ENCODE data around the gene GPC6. TPM values are rescaled to one million over a fixed set of nuclear protein-coding genes. Genes with fewer than 3 reads are reported as not detected.

GPC6 gene
- total and polyA plus RNA-seq, 2 donors (not counting 3 experiments of a cell fraction or from before 2014, with no cell fraction given) = 0.01 TPM; not detected in 1

DNA sequence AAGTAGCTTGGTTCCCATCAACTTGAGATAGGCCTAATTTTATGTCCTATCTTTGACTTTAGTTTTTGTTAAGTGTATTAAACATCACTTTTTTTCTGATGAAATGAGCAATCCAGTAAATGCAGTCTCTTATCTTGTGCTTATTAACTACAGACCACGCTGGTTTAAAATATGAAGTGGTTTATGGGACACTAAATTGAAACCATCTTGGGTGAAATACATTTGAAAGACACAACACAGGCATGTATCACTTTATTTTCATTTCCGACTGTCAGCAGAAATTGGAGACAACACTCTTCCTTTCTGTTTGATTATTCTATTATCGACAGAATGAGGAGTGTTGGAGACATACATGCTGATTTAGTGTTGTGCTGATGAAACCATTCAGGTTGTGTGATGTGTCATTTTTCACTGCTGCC is 447.7 kb downstream of the GPC6 start:
- FAIRE-seq (no peak), DNase-seq (ENCODE audit: low read depth, low spot score) (no peak)
- Histone ChIP-seq H3K79me2 (ENCODE audit: control insufficient read depth, insufficient read depth, low read length) (no peaks in the 10 kb centered on the region), H3K36me3 (ENCODE audit: control insufficient read depth in 2 of 2, extremely low read depth in 1 of 2, insufficient read depth in 2 of 2, low read length in 2 of 2) (no peaks in the 10 kb centered on the region), H3K4me1 (ENCODE audit: control insufficient read depth, extremely low read depth, insufficient read depth, low read length) (no peaks in the 10 kb centered on the region), H3K4me2 (ENCODE audit: insufficient read depth, low read length) (no peak overlapping the region), H4K20me1 (replicated peaks; ENCODE audit: control insufficient read depth, extremely low read depth, insufficient read depth, low read length) (no peaks in the 10 kb centered on the region), H3K27ac (ENCODE audit: insufficient read depth, low read depth, low read length) (no peak overlapping the region), H2AFZ (ENCODE audit: low read depth, low read length) (no peak overlapping the region), H3K9me1 (replicated peaks; ENCODE audit: control insufficient read depth, extremely low read depth, insufficient read depth, low read length) (no peaks in the 10 kb centered on the region), H3K27me3 (ENCODE audit: control insufficient read depth in 2 of 2, insufficient read depth in 2 of 2, low read length in 2 of 2) (no peaks in the 10 kb centered on the region), H3K9me3 (replicated peaks; ENCODE audit: control insufficient read depth, insufficient read depth, low read length) (peaks cover 4% of the 10 kb centered on the region), H3K4me3 (replicated peaks in 1 of 3; ENCODE audit: insufficient read depth in 1 of 3, low read depth in 1 of 3, low read length in 3 of 3) (no peak overlapping the region), H3K9ac (replicated peaks; ENCODE audit: extremely low read depth, insufficient read depth, low read length) (no peak overlapping the region)
- intact Hi-C loops (cut with micrococcal nuclease) = no loop called here
- CTCF ChIA-PET = no interaction called here
- TF ChIP-seq GATA2 (IDR thresholded peaks at IDR 0.05; ENCODE audit: insufficient read depth, insufficient read length, low read depth, low read length) = no peak
- no peak for TF ChIP-seq MYC (IDR thresholded peaks at IDR 0.05; ENCODE audit: low read depth, low read length)
- no peak for TF ChIP-seq EZH2 (IDR thresholded peaks at IDR 0.05; ENCODE audit: borderline replicate concordance, low read depth, low read length, severe bottlenecking)
- TF ChIP-seq JUN (IDR thresholded peaks at IDR 0.05; ENCODE audit: borderline replicate concordance, insufficient read depth, insufficient read length, low read depth) = no peak
- TF ChIP-seq FOS (IDR thresholded peaks at IDR 0.05; ENCODE audit: borderline replicate concordance, insufficient read depth, low read length) = no peak
- POLR2A ChIA-PET = no interaction called here
- BruUV-seq (replicated peaks) = no TSS peak
- dilution Hi-C loops (cut with MboI; ENCODE audit: extremely low pct_ligation_motif_present, low sequenced_read_pairs) = no loop called here

GRCh38 chr13:93680329-93680728 is 453.7 kb downstream of the GPC6 start:
- Histone ChIP-seq H3K36me3 (ENCODE audit: control insufficient read depth in 2 of 2, extremely low read depth in 1 of 2, insufficient read depth in 2 of 2, low read length in 2 of 2) (no peaks in the 10 kb centered on the region), H3K4me2 (ENCODE audit: insufficient read depth, low read length) (no peak overlapping the region), H3K4me1 (ENCODE audit: control insufficient read depth, extremely low read depth, insufficient read depth, low read length) (no peaks in the 10 kb centered on the region), H3K9ac (replicated peaks; ENCODE audit: extremely low read depth, insufficient read depth, low read length) (no peak overlapping the region), H3K9me1 (replicated peaks; ENCODE audit: control insufficient read depth, extremely low read depth, insufficient read depth, low read length) (no peaks in the 10 kb centered on the region), H3K27me3 (ENCODE audit: control insufficient read depth in 2 of 2, insufficient read depth in 2 of 2, low read length in 2 of 2) (no peaks in the 10 kb centered on the region), H4K20me1 (replicated peaks; ENCODE audit: control insufficient read depth, extremely low read depth, insufficient read depth, low read length) (no peaks in the 10 kb centered on the region), H3K79me2 (ENCODE audit: control insufficient read depth, insufficient read depth, low read length) (no peaks in the 10 kb centered on the region), H2AFZ (ENCODE audit: low read depth, low read length) (no peak overlapping the region), H3K4me3 (replicated peaks in 1 of 3; ENCODE audit: insufficient read depth in 1 of 3, low read depth in 1 of 3, low read length in 3 of 3) (no peak overlapping the region), H3K9me3 (replicated peaks; ENCODE audit: control insufficient read depth, insufficient read depth, low read length) (peaks cover 8% of the 10 kb centered on the region), H3K27ac (ENCODE audit: insufficient read depth, low read depth, low read length) (no peak overlapping the region)
- POLR2A ChIA-PET = no interaction called here
- TF ChIP-seq POLR2A (IDR thresholded peaks at IDR 0.05; ENCODE audit: low read depth, low read length) = no peak
- no peak for TF ChIP-seq MYC (IDR thresholded peaks at IDR 0.05; ENCODE audit: low read depth, low read length)
- no peak for TF ChIP-seq POLR2AphosphoS5 (IDR thresholded peaks at IDR 0.05; ENCODE audit: insufficient read depth, low read depth, low read length)
- TF ChIP-seq EZH2 (IDR thresholded peaks at IDR 0.05; ENCODE audit: borderline replicate concordance, low read depth, low read length, severe bottlenecking) = no peak
- TF ChIP-seq CTCF (IDR thresholded peaks at IDR 0.05; ENCODE audit: extremely low read depth in 1 of 2, insufficient read depth in 1 of 2, low read depth in 1 of 2, low read length in 2 of 2) = no peak
- TF ChIP-seq, protein P1, sequence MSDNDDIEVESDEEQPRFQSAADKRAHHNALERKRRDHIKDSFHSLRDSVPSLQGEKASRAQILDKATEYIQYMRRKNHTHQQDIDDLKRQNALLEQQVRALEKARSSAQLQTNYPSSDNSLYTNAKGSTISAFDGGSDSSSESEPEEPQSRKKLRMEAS (IDR thresholded peaks at IDR 0.05; ENCODE audit: insufficient read depth, insufficient read length) = no peak
- intact Hi-C loops (cut with micrococcal nuclease) = no loop called here
- DNase-seq (ENCODE audit: low read depth, low spot score) (no peak), FAIRE-seq (no peak)
- BruUV-seq (replicated peaks) = no TSS peak
- dilution Hi-C loops (cut with MboI; ENCODE audit: extremely low pct_ligation_motif_present, low sequenced_read_pairs) = no loop called here
- CTCF ChIA-PET = no interaction called here

All from endothelial cell of umbilical vein (primary cell).